ENCODE data around the gene PRSS57.
"Not testable (repeated sequence)": the region's sequence is repeated elsewhere in the genome, so short reads cannot be mapped to it uniquely, and the experiment has no call there.

PRSS57 gene

GRCh38 chr19:723247-723646, 28.0 kb upstream of the PRSS57 start:
- DNase-seq (ENCODE audit: low read depth): no peak

GRCh38 chr19:722553-723101, 27.4 kb upstream of the PRSS57 start:
- no peak for DNase-seq (ENCODE audit: low read depth)

GRCh38 chr19:720345-721160, 25.3 kb upstream of the PRSS57 start:
- DNase-seq (ENCODE audit: low read depth): no peak

- DNase-seq (ENCODE audit: low read depth): no peak
Observed at GRCh38 chr19:719636-720344, 24.5 kb upstream of the PRSS57 start.

GRCh38 chr19:718991-719512, 23.8 kb upstream of the PRSS57 start:
- no peak for DNase-seq (ENCODE audit: low read depth)

- no peak for DNase-seq (ENCODE audit: low read depth)
Observed at GRCh38 chr19:718251-718951, 23.1 kb upstream of the PRSS57 start.

- no peak for DNase-seq (ENCODE audit: low read depth)
Observed at GRCh38 chr19:715347-715746, 20.1 kb upstream of the PRSS57 start.

GRCh38 chr19:711254-711653, 16.0 kb upstream of the PRSS57 start:
- no peak for DNase-seq (ENCODE audit: low read depth)

GRCh38 chr19:710767-711166, 15.5 kb upstream of the PRSS57 start:
- DNase-seq (ENCODE audit: low read depth): no peak

- no peak for DNase-seq (ENCODE audit: low read depth)
Observed at GRCh38 chr19:709965-710571, 14.8 kb upstream of the PRSS57 start.

- DNase-seq (ENCODE audit: low read depth): no peak
Observed at GRCh38 chr19:709196-709964, 14.1 kb upstream of the PRSS57 start.

- no peak for DNase-seq (ENCODE audit: low read depth)
Observed at GRCh38 chr19:708154-709143, 13.2 kb upstream of the PRSS57 start, which contains the start of gene PALM. TSS of gene PALM (plus strand) at chr19:708935. CDS start at chr19:709147, 212 bp downstream.

GRCh38 chr19:704447-704741, 9.1 kb upstream of the PRSS57 start:
- DNase-seq (ENCODE audit: low read depth): no peak

GRCh38 chr19:703651-704446, 8.6 kb upstream of the PRSS57 start:
- DNase-seq (ENCODE audit: low read depth): peak; percentile 67

- no peak for DNase-seq (ENCODE audit: low read depth)
Observed at GRCh38 chr19:703329-703650, 8.0 kb upstream of the PRSS57 start.

GRCh38 chr19:702847-703246, 7.6 kb upstream of the PRSS57 start:
- not testable (repeated sequence) for DNase-seq (ENCODE audit: low read depth)

- DNase-seq (ENCODE audit: low read depth): not testable (repeated sequence)
Observed at GRCh38 chr19:699885-700284, 4.6 kb upstream of the PRSS57 start.

GRCh38 chr19:698529-698928, 3.3 kb upstream of the PRSS57 start:
- not testable (repeated sequence) for DNase-seq (ENCODE audit: low read depth)

Data from activated T-cell treated with anti-CD3 and anti-CD28 coated beads for 48 hours (primary cell).